GM21515 (cell line): Measurements from ENCODE around the gene FNDC5.

ENCODE experiments used
- ATAC-seq: cut with Tn5 transposase; IDR thresholded peaks from one replicate; pipeline ENCODE4 v1.9.1; 2021; ENCODE audit not compliant: unreplicated experiment

Gene FNDC5

DNA sequence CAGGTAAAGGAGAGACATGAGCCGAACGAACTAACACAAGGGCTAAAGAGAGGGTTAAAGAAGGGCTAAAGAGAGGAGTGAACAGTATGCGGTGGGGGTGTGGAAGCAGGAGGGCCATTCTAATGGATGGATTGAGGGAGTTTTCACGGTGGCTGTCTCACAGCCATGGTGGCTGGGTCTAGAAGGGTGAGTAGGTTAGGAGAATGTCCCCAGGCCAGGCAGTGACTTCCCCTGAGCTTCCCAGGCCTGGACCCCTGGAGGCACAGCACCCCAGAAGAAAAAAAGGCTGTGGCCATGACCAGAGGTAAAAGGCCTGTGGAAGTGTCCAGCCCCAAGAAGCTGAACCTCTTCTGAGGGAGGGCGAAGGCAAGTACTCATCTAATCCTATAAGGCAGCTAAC is 3.6 kb downstream of the FNDC5 start:
- ATAC-seq: no peak

DNA sequence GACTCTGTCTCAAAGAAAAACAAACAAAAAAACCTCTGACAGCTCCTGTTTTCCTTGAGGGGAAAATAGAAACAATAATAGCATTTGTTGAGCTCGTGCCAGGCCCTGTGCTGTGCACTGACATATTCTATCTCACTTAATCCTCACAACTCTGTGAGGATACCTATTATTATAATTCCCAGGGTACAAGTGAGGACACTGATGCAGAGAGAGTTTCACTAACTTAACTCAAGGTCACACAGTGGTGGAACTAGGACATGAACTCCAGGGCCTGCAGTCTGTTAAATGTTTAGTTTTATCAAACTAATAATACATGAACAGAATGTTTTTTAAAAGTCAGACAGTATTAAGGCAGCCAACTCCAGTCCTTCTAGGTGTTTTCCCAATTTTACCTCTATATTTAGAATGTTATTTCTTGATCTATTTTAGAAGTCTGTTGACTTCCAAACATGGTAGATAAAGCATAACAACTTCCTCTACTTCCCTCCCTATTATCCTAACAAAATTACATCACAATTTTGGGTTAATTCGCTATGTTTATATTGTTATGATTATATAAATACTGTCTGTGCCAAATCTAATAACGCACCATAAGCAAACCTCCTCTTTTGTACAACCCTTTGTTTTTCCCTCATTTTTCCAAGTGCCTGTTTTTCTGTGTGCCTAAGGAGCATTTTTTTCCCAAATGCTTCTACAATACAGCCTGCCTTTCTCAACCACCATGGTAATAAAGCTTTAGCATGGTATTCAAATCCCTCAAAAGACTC is 4.9 kb downstream of the FNDC5 start:
- ATAC-seq: no peak

DNA sequence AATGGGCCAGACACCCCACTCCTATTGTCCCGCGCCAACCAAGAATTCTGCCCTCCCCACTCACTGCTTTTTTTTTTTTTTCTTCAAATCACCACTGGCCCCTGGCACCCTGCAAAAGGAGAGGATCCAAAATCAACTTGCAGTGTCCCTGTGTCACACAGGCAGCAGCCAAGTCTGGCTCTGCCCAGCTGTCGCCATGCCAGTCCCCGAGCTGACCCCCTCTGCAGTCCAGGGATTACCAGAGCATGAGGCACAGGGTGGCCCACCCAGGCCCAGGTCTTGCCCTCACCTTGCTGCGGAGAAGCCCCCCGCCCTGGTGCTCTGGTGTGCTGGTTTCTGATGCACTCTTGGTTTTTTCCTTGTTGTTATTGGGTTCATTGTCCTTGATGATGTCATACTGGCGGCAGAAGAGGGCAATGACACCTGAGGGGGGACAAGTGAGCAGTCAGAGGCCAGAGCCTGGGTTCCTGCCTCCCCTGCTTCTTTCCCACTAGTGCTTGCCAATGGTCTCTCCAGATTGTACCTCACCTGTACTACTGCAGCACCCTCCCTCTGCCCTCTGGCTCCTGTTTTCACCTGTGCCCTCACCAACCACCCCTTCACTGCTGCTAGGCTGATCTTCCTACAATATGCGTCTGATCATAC is 6.2 kb downstream of the FNDC5 start:
- no peak for ATAC-seq

DNA sequence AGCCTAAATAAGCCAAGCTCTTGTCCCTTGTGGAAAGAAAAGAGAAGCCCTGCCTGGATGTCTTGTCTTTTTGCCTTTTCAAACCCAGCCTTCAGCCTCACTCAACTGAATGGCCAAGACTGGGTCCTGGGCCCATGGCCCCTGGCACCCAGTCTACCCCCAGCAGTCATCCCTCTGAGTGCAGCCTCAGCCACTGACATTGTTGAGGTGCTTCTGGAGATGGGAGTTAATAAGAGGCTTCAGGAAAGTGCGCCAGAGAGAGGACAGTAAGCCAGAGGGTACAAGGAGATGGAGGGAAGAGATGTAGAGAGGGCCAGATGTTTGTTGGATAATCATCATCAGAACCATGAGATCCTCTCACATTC is 6.8 kb downstream of the FNDC5 start:
- ATAC-seq: no peak

DNA sequence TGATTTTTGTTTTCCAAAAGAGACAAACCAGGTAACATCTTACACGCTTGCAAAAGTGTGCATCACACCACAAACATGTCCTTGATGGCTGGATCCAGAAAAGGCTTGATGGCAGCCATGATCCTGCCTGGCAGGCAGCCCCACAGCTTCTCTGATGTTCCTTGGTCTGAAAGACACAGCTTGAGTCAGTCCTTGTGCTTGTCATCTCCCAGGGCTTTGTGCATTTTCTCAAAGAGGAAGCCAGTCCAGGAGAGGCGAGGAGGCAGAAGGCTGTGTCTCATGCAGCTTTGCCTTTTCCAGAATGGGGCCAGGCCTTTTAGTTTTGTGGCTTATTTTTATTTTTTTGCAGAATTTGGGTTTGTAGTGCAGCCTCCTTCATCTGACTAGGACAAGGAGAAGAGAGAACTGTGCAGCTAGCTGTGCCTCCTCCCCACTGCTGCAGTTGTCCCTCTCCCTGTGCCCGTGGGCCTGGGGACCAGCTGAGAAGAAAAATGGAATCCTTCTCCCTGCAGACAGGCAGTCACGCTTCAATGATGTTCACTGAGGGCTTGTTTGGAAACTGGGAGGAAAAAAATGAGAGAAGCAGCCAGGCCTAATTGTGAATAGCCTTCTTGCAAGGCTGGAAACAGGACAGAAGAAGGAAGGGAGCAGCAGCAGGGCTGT is 7.4 kb downstream of the FNDC5 start:
- ATAC-seq: no peak

DNA sequence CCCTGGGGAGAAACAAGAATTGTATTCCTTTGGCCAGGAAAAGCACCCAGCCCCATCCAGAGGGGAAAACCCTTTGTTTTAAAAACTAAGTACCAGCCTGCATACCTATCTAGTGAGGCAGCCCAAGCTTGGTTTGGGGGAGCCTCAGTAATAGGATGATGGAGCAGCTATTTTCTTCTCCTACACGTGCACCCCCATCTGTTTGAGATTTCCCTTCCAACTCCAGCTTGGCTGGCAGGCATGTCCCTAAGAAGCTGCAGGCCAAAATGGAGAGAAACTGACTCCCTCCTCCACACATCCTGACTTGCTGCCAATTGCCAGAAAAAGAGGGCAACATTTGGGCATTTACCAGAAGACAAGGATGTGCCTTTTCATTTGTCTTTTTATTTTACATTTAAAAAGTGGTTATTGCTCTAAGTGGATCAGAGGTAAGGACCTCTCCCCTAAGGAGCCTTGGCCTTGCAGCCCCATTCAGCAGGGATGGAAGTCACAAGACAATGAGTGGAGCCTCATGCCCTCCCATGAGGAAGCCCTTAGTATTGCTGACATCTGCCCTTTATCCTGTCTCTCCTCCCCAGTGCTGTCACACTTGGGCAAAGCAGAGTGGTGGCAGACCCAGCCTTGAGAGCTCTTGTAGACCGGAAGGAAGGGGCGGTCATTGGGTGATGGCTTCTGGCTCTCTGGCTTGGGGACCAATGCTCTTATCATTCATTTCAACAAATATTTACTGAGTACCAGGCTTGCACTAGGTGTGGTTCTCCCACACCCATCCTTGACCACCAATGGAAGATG is 8.6 kb downstream of the FNDC5 start:
- ATAC-seq: no peak

DNA sequence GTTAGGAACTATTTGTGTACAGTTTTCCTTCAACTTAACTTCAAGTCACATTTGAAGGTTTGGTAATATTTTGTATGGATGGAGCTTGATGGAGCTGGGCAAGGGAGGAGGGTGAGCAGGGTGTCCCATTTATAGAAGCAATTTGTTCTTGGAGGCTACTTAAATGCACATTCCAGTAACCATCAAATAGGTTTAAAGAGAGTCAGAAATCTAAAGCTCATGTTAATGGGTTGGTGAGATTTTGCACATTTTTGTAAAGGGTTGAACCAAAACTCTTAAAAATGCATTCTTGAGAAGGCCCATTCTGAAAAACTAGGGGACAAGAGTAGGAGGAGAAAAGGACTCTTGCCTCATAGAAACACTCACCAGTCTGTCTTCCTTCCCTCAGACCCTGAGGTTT is 10.1 kb downstream of the FNDC5 start:
- no peak for ATAC-seq

DNA sequence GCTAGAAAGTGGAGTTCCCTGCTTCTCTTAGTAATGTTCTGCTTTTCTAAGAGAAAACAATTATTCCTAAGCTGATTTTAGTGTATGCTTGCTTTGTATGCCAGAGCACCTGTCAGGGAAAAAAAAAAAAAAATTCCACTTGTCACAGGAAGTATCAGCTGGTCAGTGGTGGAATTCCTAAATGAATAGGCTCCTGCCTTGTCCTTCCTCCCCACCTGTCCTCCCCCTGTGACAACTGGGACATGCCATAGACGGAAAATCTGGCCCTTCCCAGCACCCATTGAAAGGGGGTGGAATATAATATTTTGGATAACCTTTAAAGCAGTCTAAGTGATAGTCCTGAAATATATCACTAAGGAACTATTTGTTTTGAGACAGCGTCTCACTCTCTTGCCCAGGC is 10.8 kb downstream of the FNDC5 start:
- no peak for ATAC-seq

DNA sequence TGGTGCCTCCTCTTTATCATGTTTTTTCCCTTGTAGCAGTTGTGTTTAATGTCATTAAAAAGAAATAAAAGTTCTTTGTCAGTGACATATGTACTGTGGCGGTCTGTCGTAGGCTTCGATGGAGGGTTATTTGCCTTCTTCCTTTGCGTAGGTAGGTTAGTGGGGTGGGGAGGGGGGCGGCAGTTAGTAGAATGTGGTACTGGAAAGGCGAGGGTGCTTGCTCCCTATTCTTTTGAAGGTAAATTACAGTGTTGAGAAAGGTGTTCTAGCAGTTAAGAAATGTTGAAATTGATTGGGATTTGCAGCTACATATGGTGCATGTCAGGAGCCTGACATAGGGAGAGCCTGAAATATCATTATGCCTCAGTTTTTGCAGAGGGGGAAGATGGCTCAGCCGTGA is 11.9 kb downstream of the FNDC5 start:
- ATAC-seq: no peak

DNA sequence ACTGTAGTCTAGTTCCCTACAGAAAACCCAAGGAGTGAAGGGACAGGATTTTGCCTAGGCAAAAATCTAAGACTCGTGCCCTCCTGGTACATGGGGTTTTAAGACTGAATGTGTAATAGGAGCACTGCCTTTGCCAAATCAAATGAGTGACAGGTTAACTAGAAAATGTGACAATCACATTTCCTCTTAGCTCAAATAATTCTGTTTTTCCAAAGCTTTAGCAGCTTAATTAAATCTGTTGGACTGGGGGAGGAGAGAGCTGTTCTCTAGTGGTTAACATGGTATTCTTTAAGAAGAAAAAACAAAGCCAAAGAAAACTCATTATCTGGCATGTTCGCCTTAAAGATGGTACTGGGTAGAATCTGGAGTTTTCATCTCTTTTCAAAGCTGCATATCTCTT is 12.6 kb downstream of the FNDC5 start:
- ATAC-seq: no peak

DNA sequence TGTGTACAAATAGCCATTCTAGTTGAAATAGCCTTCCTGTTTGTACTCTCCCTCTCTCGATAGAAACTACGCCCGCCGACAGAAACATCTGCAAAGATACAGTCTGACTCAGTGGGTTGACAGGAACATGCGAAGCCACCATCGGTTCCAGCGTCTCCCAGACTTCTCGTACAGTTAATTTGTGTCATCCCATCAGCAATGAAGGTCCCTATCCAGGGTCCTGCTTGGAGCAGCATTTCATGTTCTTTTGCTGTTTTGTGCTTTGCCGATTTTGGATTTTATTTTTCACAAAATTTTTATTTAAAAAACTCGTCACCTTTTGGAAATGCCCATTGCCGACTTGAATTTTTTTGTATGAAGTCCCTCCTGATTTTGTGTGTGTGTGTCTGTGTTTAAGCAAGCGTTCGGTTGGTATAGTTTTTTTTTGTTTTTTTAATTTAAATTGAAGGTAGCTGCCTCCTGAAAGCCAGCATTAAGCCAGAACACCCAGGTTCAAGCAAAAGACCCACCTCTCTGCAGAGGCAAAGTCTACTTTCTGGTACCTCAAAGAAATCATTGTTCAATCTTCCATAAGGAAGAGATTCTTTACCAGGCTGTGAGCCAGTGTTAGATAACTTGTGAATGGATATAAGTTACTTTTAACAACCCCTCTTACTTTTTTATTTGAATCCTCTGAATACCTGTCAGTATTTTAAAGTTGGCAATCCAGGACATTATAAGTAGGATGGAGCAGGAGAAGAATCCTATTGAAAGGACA is 14.7 kb downstream of the FNDC5 start:
- no peak for ATAC-seq

DNA sequence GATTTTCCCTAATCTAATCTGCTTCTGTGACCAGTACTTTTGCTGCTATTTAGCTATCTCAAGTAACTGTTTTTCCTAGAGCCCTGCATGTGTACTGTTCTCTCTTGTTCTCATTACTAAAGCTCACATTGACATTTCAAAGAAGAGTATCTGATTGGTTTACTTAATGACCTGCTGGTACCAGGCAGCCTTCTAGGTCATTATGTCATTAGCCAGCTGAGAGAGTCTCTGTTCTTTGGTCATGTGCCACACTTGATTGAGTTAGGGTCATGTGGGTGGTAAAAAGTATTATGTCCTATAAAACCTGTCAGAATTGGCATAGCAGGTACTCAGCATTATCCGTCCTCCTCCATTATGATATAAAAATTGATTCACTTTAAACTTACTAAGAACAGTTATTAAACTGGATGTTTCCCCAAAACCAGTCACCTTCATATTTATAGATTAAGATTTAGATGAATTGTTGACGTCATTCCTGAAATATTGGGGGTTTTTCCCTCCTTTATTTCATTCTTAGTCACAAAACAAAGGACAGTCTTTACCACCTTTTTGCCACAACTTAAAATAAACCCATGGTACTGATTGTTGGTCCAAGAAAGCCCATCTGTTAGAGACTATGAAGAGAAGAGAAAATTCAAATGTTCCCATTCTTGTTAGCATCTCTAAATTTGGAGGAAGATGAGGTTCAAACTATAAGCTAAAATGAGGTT is 22.2 kb downstream of the FNDC5 start:
- ATAC-seq: no peak

DNA sequence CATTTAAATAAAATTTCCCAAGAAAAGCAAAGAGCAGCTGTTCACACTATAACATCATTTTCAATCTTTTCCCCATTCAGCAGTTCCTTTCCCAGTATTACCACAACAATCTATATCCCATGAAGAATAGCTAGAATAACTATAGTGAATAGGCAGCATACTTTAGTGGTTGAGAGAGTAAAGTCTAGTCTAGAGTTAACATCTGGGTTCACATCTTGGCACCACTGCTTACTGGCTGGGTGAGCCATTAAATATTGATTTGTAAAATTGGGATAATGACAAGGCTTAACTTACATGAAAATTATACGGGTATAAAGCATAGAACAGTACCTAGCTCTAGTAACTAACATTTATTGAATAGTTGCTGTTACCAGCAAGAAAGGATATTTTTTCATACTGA is 38.8 kb downstream of the FNDC5 start:
- ATAC-seq: no peak

DNA sequence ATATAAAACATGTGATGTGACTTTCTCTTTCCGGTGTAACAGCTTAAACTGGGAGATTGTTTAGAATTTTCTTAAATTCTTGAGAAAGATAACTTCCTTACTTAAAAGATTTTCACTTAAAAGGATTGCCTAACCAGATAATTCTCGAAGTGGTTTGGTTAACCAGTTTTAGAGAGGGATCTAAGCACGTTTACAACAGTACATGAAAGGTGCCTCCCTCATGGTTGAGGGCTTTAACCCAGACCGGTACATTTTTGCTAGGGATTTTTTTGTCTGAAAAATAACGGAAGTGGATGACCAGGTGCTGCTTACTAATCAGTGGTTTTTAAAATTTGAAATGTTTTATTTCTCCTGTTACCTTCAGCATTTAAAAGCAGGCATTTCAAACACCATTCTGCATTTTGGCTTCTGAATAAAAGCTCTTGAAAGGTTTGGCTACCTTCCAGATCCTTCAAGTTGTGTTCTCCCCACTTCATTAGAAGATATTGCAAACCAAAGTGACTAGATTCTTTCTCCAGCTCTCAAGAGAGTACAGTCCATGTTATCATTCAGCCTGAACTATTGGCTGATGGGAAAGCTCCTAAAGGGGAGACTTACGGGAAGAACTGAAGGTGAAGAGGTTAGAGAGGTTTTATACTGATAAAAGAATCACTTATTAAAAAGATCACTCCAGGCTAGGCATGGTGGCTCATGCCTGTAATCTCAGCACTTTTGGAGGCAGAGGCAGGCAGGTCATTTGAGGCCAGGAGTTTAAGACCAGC is 40.4 kb downstream of the FNDC5 start:
- ATAC-seq: no peak

DNA sequence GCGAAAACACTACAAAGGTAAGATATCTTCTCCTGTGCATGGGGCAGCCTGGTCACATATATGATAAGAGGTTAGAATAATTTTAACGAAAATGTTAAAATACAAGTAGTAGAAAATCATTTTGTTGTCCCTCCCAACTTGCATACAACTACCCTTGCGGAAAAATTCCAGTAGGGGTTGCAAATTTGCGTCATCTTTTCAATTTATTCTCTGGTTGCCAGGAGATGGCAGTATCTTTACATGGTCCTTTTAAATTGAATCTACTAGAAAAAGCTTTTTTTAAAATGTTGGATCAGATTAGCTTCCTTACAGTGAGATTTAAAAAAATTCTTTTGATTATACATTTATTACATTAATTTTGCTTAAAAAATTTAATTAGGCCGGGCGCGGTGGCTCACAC is 42.4 kb downstream of the FNDC5 start:
- no peak for ATAC-seq

DNA sequence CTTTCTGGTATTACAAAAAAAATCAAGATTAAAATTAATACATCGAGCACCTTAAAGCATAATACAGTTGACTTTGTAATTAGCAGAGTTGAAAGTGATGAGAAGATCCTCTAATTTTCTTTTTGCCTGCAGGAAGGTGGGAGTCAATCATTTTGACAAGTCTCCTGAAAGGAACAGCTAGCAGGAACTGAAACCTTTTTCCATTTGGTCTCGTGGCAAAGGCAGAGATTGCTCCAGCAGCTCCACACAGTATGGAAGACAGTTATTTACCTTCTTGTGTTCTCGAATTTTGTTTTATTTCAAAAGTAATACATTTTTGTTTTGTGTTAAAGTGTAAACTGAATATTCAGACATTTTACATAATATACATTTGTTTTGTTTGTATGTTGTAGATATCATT is 45.5 kb downstream of the FNDC5 start:
- ATAC-seq: no peak

DNA sequence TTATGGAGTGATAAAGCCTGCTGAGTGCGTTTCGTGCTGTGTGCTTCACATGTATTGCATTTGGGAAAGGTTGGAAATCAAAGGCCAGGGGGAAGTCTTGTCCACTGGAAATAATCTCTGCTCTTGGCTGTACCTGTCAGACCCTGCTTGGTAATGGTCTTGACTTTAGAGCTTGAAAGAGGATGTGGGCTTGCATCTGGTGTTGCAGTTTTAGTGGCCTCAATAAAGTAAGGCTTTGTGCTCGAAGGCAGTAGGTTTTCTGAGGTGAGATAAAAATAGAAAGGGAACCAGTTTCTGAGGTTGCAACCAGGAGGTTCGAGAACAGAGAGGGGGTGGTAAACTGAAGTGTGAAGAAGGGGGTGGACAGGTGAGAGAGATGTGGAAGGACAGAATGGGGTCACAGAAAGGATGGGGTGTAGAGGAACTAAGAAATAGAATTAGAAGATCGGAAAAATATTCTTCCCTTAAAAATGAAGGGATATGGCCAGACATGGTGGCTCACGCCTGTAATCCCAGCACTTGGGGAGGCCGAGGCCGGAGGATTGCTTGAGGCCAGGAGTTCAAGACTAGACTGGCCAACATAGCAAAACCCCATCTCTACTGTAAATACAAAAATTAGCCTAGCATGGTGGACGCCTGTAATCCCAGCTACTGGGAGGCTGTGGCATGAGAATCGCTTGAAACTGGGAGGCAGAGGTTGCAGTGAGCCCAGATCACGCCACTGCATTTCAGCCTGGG is 51.7 kb downstream of the FNDC5 start:
- ATAC-seq: peak; percentile 40

DNA sequence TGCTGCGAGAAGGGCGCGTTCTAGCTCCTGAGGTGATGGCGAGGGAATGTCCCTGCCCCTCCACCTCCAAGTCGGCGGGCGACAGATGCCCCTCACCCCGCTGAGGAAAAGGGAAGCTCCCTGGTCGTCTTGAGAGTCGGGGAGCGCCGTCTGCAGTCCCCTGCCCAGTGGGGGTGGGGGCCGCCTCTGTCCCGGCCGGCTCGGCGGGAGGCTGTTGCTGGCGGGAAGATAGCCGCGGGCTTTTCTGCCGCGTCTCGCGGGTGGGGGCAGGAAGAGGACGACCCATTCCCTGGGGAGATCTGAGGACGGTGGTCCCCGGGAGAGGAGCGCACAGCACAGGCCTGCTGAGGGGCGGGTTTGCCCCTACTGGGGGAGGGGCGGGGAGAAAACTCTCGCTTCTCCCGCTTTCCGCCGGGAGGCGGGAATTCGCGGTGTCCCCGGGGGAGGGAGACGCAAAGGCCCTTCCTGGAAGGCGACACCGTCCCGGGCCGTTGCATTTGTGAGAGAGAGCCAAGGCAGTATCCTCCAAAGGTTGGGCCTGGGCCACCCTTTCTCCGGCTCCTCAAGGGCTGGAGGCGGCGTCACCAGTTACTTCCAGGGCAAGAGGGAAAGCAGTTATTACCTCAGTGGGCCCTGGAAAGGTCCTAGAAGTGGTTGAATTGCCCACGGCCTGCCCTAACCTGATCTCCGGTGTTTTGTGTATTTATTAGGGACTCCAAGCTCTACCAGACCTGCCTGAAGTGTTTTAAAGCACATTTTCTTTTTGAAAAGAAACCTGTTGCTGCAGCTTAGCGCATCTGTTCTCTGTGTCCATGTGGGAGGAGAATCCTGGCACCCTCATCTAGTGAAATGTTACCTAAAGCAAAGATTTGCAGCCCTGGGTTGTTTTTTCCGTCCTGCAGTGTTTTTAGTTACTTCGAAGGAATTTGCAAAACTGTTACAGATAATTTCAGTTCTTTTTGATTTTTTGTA is 52.6 kb downstream of the FNDC5 start:
- ATAC-seq: peak; percentile 6
